GM23338 (cell line): ENCODE data around the gene KSR2. TPM values are rescaled to one million over a fixed set of nuclear protein-coding genes. Genes with fewer than 3 reads are reported as not detected.

Experiments
- ATAC-seq: fragments of 200-7000 bp; cut with Tn5 transposase; 3 replicates; pipeline ENCODE4 v1.9.1; 2020
- DNase-seq: peaks from one replicate; pipeline ENCODE4 v3.0.0-alpha.2; 2015; ENCODE audit warnings: low spot score
- H2AFZ ChIP-seq: fragments of 200-600 bp; sonication (generic); 2 replicates; pipeline ENCODE4 v1.8.0; 2016; ENCODE audit warnings: antibody characterized with exemption, mild to moderate bottlenecking, moderate library complexity
- H3F3A ChIP-seq: fragments of 200-600 bp; sonication (generic); replicated peaks from 2 replicates; pipeline ENCODE4 v1.8.0; 2017; ENCODE audit warnings: antibody characterized with exemption, mixed run types, low read depth
- H3K27ac ChIP-seq: fragments of 200-600 bp; sonication (generic); 2 replicates; pipeline ENCODE4 v1.6.1; 2016; ENCODE audit warnings: low read depth
- H3K27me3 ChIP-seq: fragments of 200-600 bp; sonication (generic); 2 replicates; pipeline ENCODE4 v1.8.0; 2016; ENCODE audit warnings: mild to moderate bottlenecking, mixed run types, moderate library complexity; ENCODE audit not compliant: insufficient read depth
- H3K36me3 ChIP-seq: fragments of 200-600 bp; sonication (generic); 2 replicates; pipeline ENCODE4 v1.8.0; 2016; ENCODE audit warnings: mild to moderate bottlenecking; ENCODE audit not compliant: insufficient read depth
- H3K4me1 ChIP-seq: fragments of 200-600 bp; sonication (generic); 2 replicates; pipeline ENCODE4 v1.8.0; 2016; ENCODE audit warnings: mild to moderate bottlenecking, moderate library complexity; ENCODE audit not compliant: insufficient read depth
- H3K4me2 ChIP-seq: fragments of 200-600 bp; sonication (generic); 2 replicates; pipeline ENCODE4 v1.7.1; 2017; ENCODE audit warnings: mixed run types
- H3K4me3 ChIP-seq: fragments of 200-600 bp; sonication (generic); 2 replicates; pipeline ENCODE4 v1.6.1; 2016; ENCODE audit warnings: mixed run types
- H3K79me2 ChIP-seq: fragments of 200-600 bp; sonication (generic); replicated peaks from 2 replicates; pipeline ENCODE4 v1.8.0; 2017; ENCODE audit warnings: mild to moderate bottlenecking; ENCODE audit not compliant: insufficient read depth
- H3K9me2 ChIP-seq: fragments of 200-600 bp; sonication (generic); 2 replicates; pipeline ENCODE4 v1.8.0; 2017; ENCODE audit not compliant: insufficient read depth
- H4K20me1 ChIP-seq: fragments of 200-600 bp; sonication (generic); replicated peaks from 2 replicates; pipeline ENCODE4 v1.8.0; 2017; ENCODE audit warnings: mild to moderate bottlenecking; ENCODE audit not compliant: insufficient read depth
- H3K27ac Mint-ChIP-seq: 2 replicates; pipeline ENCODE4 v1.8.0; 2020; ENCODE audit warnings: inconsistent platforms, mild to moderate bottlenecking, moderate library complexity, mixed read lengths
- H3K27me3 Mint-ChIP-seq: 3 replicates; pipeline ENCODE4 v1.8.0; 2022; ENCODE audit warnings: low read depth, mild to moderate bottlenecking, moderate library complexity, mixed read lengths, inconsistent platforms; ENCODE audit not compliant: insufficient read depth, poor library complexity
- H3K36me3 Mint-ChIP-seq: 3 replicates; pipeline ENCODE4 v1.8.0; 2021; ENCODE audit warnings: low read depth, mild to moderate bottlenecking, inconsistent platforms, moderate library complexity, mixed read lengths
- H3K4me1 Mint-ChIP-seq: 3 replicates; pipeline ENCODE4 v1.8.0; 2020; ENCODE audit warnings: mild to moderate bottlenecking, inconsistent platforms, mixed read lengths
- H3K4me3 Mint-ChIP-seq: 3 replicates; pipeline ENCODE4 v1.8.0; 2021; ENCODE audit warnings: moderate library complexity, mild to moderate bottlenecking, inconsistent platforms, mixed read lengths
- H3K9me3 Mint-ChIP-seq: 3 replicates; pipeline ENCODE4 v1.8.0; 2020; ENCODE audit warnings: moderate library complexity, mild to moderate bottlenecking, inconsistent platforms, mixed read lengths
- CREB1 ChIP-seq: fragments of 250-450 bp; sonication (Bioruptor Pico); IDR thresholded peaks from 2 replicates; pipeline ENCODE4 v1.5.0; 2020; ENCODE audit warnings: low read depth, mild to moderate bottlenecking, moderate library complexity
- CTCF ChIP-seq, 2 experiments: fragments of 200-600 bp in 1 of 2; sonication (generic) in 1 of 2; conservative IDR thresholded peaks; 2 replicates each; pipeline versions ENCODE4 v1.5.1 to v1.6.1; 2016 to 2017; ENCODE audit warnings: antibody characterized with exemption in 2 of 2, low read depth in 2 of 2, mild to moderate bottlenecking in 2 of 2, moderate library complexity in 1 of 2
- ETS1 ChIP-seq: IDR thresholded peaks from 2 replicates; pipeline ENCODE4 v1.6.1; 2016; ENCODE audit warnings: antibody characterized with exemption
- EZH2 ChIP-seq: fragments of 200-600 bp; sonication (generic); IDR thresholded peaks from one replicate; pipeline ENCODE4 v1.8.0; 2017; ENCODE audit warnings: antibody characterized with exemption, mild to moderate bottlenecking, low read depth; ENCODE audit not compliant: unreplicated experiment
- EZH2phosphoT487 ChIP-seq: fragments of 200-600 bp; sonication (generic); IDR thresholded peaks from one replicate; pipeline ENCODE4 v1.8.1; 2018; ENCODE audit warnings: antibody characterized with exemption; ENCODE audit not compliant: unreplicated experiment
- NANOG ChIP-seq: IDR thresholded peaks from 2 replicates; pipeline ENCODE4 v1.6.1; 2016; ENCODE audit warnings: antibody characterized with exemption, borderline replicate concordance
- POLR2AphosphoS5 ChIP-seq: IDR thresholded peaks from 2 replicates; pipeline ENCODE4 v1.6.1; 2016; ENCODE audit warnings: antibody characterized with exemption, low read depth
- REST ChIP-seq: IDR thresholded peaks from one replicate; pipeline ENCODE4 v1.6.1; 2018; ENCODE audit warnings: antibody characterized with exemption; ENCODE audit not compliant: unreplicated experiment
- ZNF331 ChIP-seq: fragments of 250-450 bp; sonication (Bioruptor Pico); IDR thresholded peaks from 2 replicates; pipeline ENCODE4 v1.5.0; 2020; ENCODE audit warnings: low read depth, mild to moderate bottlenecking, moderate library complexity
- ZNF462 ChIP-seq: fragments of 250-450 bp; sonication (Bioruptor Pico); IDR thresholded peaks from 2 replicates; pipeline ENCODE4 v1.5.0; 2020; ENCODE audit warnings: mild to moderate bottlenecking, moderate library complexity
- polyA plus RNA-seq: library from polyadenylated mRNA; unstranded; fragments of >200 nt; fragmentation: Nextera tagmentation; extraction: Ambion mirVana; gene quantifications from 2 replicates; pipeline ENCODE4 v1.2.1, GENCODE V29; 2016
- total RNA-seq: library from RNA; depleted of rRNA; stranded (reverse); fragments of >200 nt; shearing (Covaris generic); gene quantifications from 2 replicates; pipeline ENCODE4 v1.2.3, GENCODE V29; 2014

Gene KSR2
- total and polyA plus RNA-seq, 2 experiments from 2014 or later: 1.1 to 2.7 TPM

- Histone ChIP-seq H2AFZ (no peak overlapping the region), H3K4me2 (no peak overlapping the region), H3K4me1 (peaks cover 6% of the 10 kb centered on the region), H3F3A (no peaks in the 10 kb centered on the region), H3K27ac (no peak overlapping the region), H4K20me1 (no peaks in the 10 kb centered on the region), H3K79me2 (no peaks in the 10 kb centered on the region), H3K4me3 (no peak overlapping the region), H3K9me2 (no peaks in the 10 kb centered on the region), H3K36me3 (no peaks in the 10 kb centered on the region), H3K27me3 (no peaks in the 10 kb centered on the region)
- TF ChIP-seq EZH2phosphoT487: no peak
- no peak for TF ChIP-seq CTCF (conservative IDR thresholded peaks at IDR 0.05; ENCODE audit: low read depth in 2 of 2)
- no peak for TF ChIP-seq ETS1
- Mint-ChIP-seq H3K4me1 (peaks cover 20% of the 10 kb centered on the region), H3K27me3 (peaks cover 4% of the 10 kb centered on the region), H3K4me3 (no peak overlapping the region), H3K27ac (no peak overlapping the region), H3K9me3 (peaks cover 9% of the 10 kb centered on the region; the same call in 2 of the 3 replicates), H3K36me3 (0 out of 3 replicates have a peak, but pooled peaks cover 9% of the 10 kb centered on the region)
- DNase-seq: no peak
- no peak for ATAC-seq
These were observed 278.9 kb downstream of the KSR2 start for GRCh38 chr12:117689857-117690256.

- Histone ChIP-seq H3K4me2 (no peak overlapping the region), H3F3A (no peaks in the 10 kb centered on the region), H3K4me1 (peaks cover 6% of the 10 kb centered on the region), H3K79me2 (no peaks in the 10 kb centered on the region), H3K36me3 (no peaks in the 10 kb centered on the region), H3K9me2 (no peaks in the 10 kb centered on the region), H2AFZ (no peak overlapping the region), H3K27ac (0 out of 2 replicates have a peak overlapping the region, but pooled peaks have one; percentile 50), H3K27me3 (no peaks in the 10 kb centered on the region), H3K4me3 (no peak overlapping the region), H4K20me1 (no peaks in the 10 kb centered on the region)
- H3K4me3 Mint-ChIP-seq: no peak overlapping the region
- H3K9me3 Mint-ChIP-seq: no peaks in the 10 kb centered on the region; the same call in 2 of the 3 replicates
- H3K27me3 Mint-ChIP-seq: peaks cover 4% of the 10 kb centered on the region
- H3K36me3 Mint-ChIP-seq: 0 out of 3 replicates have a peak, but pooled peaks cover 2% of the 10 kb centered on the region
- DNase-seq (no peak), ATAC-seq (no peak)
- H3K4me1 Mint-ChIP-seq: peaks cover 25% of the 10 kb centered on the region
- H3K27ac Mint-ChIP-seq: no peak overlapping the region
- TF ChIP-seq ZNF331 (CRISPR knock-in tag): no peak
- no peak for TF ChIP-seq EZH2
- TF ChIP-seq CREB1 (CRISPR knock-in tag): no peak
- TF ChIP-seq POLR2AphosphoS5: no peak
- TF ChIP-seq NANOG: no peak
- TF ChIP-seq ZNF462 (CRISPR knock-in tag): no peak
- no peak for TF ChIP-seq REST
These were observed 280.3 kb downstream of the KSR2 start for GRCh38 chr12:117688446-117688845.
